Transverse colon (tissue), 4 donors: ENCODE data around the gene OBP2B.
"Not testable (repeated sequence)": the region's sequence is repeated elsewhere in the genome, so short reads cannot be mapped to it uniquely, and the experiment has no call there.

Source experiments
- EP300 ChIP-seq: sonication (generic); formaldehyde crosslinking; IDR thresholded peaks from one replicate; pipeline ENCODE4 v1.6.1; 2017; ENCODE audit warnings: antibody characterized with exemption, low read depth
- POLR2A ChIP-seq: fragments of 450-650 bp; IDR thresholded peaks from one replicate; pipeline ENCODE4 v1.6.1; 2016; ENCODE audit warnings: antibody characterized with exemption, mild to moderate bottlenecking, moderate library complexity
- POLR2AphosphoS5 ChIP-seq, 3 donors: sonication (generic); formaldehyde crosslinking; IDR thresholded peaks; one replicate each; pipeline ENCODE4 v1.6.1; 2016; ENCODE audit warnings: antibody characterized with exemption in 3 of 3
- TF ChIP-seq, protein P1 (sequence below), 5 experiments: fragments of 200-600 bp in 3 of 5; fragments of 450-650 bp in 2 of 5; sonication (generic) in 3 of 5; IDR thresholded peaks; 1 replicate in 2 of 5; 2 replicates in 3 of 5; pipeline ENCODE4 v1.5.1; 2016 to 2017; ENCODE audit warnings: antibody characterized with exemption in 5 of 5, inconsistent platforms in 3 of 5, mild to moderate bottlenecking in 2 of 5, moderate library complexity in 1 of 5

DNA sequence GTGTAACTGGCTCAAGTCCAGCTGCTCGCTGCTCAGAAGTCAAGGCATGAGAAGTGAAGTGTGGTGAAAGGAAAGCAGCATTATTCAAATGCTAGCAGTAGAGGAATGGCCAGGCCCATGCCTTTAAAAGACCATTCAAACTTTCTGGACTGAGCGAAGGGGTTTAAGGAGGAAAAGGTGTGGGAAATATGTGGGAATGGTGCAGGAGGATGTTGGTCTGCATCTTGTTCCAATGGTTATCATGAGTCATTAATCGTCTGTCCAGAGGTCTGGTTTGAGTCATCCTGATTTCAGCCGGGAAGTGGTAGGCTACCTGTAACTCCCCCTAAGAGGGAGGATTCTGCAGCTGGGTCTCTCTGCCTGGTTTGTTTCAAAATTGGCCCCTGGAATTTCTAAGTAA is 5.2 kb upstream of the OBP2B start:
- TF ChIP-seq, protein P1, sequence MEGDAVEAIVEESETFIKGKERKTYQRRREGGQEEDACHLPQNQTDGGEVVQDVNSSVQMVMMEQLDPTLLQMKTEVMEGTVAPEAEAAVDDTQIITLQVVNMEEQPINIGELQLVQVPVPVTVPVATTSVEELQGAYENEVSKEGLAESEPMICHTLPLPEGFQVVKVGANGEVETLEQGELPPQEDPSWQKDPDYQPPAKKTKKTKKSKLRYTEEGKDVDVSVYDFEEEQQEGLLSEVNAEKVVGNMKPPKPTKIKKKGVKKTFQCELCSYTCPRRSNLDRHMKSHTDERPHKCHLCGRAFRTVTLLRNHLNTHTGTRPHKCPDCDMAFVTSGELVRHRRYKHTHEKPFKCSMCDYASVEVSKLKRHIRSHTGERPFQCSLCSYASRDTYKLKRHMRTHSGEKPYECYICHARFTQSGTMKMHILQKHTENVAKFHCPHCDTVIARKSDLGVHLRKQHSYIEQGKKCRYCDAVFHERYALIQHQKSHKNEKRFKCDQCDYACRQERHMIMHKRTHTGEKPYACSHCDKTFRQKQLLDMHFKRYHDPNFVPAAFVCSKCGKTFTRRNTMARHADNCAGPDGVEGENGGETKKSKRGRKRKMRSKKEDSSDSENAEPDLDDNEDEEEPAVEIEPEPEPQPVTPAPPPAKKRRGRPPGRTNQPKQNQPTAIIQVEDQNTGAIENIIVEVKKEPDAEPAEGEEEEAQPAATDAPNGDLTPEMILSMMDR (IDR thresholded peaks at IDR 0.05) = not testable (repeated sequence)
- TF ChIP-seq EP300; POLR2A; POLR2AphosphoS5 (IDR thresholded peaks at IDR 0.05): not testable (repeated sequence)
